Measurements from ENCODE around the gene SLC38A3.
"Not testable (repeated sequence)": the region's sequence is repeated elsewhere in the genome, so short reads cannot be mapped to it uniquely, and the experiment has no call there.

SLC38A3 gene

DNA sequence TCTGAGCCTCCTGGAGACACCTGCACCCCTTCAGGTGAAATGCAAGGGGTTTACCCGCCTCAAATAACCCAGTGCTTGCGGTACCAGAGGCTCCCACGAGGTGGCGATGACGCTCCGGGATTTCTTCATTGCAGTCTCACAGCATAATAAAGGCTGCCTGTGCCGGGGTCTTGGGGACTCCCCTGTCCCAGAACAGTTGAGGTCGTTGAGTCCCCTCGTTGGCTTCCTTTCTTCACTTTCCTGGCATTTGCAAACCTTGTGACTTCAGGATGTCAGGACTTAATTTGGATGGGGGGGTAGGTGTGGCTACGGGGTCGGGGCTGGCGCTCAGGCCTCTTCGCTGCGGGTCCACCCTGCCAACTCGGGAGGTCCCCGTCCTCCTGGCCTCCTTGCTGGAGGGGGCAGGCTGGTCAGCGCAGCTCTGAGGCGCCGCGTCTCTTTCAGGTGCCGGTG is 12.4 kb upstream of the SLC38A3 start:
- peak; percentile 64 for DNase-seq (ENCODE audit: low read depth)

DNA sequence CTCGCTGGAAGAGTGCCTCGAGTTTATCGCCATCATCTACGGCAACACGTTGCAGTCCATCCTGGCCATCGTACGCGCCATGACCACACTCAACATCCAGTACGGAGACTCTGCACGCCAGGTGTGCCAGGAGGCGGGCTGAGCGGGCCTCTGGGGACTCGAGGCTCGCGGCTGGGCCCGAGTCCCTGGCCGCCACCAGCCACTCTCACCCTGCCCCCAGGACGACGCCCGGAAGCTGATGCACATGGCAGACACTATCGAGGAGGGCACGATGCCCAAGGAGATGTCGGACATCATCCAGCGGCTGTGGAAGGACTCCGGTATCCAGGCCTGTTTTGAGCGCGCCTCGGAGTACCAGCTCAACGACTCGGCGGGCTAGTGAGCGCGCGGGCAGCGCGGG is 11.8 kb upstream of the SLC38A3 start:
- DNase-seq (ENCODE audit: low read depth), result no peak

DNA sequence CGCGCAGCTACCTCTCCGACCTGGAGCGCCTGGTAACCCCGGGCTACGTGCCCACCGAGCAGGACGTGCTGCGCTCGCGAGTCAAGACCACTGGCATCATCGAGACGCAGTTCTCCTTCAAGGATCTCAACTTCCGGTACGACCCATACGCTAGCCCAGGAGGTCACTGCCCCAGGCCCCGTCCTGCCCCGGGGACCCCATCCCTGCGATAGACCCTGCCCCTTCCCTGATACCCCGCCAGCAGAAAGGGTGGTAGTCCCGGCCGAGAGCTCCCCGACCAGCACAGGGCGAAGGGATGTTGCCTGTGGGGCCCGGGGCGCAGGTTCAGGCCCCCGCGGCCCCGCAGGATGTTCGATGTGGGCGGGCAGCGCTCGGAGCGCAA is 11.3 kb upstream of the SLC38A3 start:
- DNase-seq (ENCODE audit: low read depth), result no peak

DNA sequence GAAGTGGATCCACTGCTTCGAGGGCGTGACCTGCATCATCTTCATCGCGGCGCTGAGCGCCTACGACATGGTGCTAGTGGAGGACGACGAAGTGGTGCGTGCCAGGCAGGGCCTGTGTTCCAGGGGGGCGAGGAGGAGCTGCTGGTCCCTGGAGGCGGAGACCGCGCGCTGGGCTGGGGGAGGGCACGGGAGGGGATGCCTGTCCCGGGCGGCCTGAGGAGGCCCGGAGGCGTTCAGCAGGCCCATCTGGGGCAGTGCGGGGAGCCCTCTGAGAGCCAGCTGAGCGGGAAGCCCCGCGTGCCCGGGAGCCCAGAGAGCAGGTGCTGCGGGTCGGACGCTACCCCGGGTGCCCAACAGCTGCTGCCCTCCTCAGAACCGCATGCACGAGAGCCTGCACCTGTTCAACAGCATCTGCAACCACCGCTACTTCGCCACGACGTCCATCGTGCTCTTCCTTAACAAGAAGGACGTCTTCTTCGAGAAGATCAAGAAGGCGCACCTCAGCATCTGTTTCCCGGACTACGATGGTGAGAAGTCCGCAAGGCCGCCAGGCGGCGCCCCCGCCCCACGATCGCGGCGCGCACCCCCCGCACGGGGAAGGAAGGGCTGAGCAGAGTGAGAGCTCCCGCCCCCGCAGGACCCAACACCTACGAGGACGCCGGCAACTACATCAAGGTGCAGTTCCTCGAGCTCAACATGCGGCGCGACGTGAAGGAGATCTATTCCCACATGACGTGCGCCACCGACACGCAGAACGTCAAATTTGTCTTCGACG is 10.8 kb upstream of the SLC38A3 start:
- peak; percentile 71 for DNase-seq (ENCODE audit: low read depth)

DNA sequence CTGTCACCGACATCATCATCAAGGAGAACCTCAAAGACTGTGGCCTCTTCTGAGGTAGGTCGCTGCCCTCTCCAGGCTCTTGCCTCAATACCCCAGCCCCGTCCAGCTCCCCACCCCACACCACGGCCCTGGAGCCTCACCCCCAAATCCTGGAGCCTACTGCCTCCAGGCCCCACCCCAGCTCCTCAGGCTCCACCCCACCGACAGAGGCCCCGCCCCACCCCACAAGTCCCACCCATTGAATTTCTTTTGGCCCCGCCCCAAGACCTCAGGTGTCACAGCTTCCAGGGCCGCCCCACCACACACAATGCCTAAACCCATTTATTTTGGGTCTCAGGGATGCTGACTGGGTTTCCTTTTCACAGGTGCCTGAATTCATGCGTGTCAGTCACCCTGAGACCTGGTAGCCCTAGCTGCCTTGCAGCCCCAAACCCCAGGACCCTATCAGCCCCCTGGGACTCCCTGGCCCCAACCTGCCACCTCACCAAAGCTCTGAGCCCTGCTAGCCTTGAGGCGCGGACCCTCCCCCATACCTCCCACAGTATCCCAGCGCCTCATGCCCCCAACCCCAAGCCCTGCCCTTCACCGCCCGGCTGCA is 10.1 kb upstream of the SLC38A3 start:
- DNase-seq (ENCODE audit: low read depth), result no peak

DNA sequence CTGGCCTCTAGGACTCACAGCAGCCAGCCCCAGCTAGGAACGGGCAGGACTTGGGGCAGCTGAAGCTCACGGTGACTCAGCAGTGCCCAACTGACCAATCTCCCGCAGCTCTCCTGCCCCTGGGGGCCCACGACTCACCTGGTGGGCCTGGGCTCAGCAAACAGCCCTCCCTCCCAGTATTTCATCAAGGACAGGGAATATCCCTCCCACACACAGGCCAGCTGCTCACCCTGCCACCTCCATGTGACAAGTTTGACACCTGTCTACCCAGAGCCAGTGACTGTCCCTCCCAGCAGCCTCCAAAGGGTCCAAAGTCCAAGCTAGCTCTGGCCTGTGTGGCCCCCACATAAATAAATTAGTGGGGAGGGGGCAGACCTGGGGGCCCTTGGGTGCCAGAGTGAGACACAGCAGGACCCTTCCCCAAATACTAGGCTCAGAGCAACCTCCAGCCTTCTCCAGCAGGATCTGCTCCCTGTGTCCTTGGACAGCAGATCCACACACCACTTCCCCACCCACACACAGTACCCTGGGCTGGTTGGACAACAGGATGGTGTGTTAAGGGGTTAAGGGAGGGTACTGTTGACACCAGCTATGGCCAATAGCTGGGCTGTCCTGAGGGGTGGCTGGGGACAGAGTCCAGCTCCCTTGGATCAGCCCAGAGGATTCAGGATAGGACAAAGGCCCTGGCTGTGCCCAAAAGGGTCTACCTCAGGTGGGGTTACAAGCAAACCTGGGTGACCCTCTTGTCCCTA is 9.4 kb upstream of the SLC38A3 start:
- DNase-seq (ENCODE audit: low read depth), result no peak

DNA sequence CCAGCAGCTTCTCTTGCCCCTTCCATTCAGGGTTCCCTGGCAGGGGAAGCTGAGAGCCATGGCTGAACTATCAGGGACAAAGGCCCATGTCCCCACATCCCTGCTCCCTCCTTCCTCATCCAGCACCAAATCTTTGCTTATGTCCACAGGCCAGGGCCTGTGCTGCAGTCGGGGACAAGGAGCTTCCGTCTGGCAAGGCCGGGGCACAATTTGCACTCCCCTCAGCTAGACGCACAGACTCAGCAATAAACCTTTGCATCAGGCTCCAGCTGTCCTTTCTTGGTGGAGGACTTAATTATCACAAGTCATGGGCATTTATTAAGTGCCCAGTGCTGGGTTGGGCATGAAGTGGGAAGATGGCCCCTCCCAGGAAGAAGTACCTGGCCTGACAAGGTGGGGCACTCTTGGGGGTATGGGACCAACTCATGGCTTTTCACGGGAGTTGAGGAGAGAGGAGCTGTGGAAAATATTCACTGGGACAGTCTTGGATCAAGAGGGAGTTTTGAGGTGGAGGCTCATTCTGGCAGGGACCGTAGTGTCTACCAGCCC is 8.7 kb upstream of the SLC38A3 start:
- no peak for DNase-seq (ENCODE audit: low read depth)

DNA sequence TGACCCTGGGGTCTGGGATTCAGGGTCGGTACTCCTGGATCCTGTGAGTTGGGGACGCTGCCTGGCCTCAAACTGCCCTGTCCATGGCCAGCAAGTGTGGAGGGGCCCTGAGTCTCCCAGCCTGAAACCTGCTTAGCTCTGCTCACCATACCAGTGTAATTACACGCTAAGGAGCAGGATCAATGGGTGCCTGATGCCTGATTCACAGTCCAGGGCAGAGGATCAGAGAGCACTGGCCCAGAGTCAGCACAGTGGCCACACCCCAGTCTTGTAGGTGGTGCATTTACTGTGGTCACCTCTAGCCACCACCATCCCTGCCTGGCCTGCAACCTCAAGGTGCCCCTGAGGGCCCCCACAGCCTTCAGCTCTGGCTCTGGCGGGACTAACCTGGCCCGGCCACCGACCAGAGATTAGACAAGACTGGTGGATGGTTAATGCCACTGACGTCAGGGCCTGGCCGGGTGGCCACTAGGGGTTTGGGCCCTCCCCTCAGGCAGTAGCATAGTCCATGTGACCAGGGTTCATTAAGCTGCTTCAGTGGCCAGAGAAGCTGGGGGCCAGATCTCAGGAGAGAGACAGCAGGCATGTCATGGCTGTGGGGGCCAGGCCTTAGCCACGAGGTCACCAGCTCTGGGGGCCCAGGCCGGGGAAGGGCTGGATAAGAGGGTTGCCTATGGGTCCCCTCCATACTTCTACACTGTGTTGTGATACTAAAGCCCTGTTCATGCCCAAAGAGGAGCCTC is 3.3 kb upstream of the SLC38A3 start:
- DNase-seq (ENCODE audit: low read depth), result no peak

DNA sequence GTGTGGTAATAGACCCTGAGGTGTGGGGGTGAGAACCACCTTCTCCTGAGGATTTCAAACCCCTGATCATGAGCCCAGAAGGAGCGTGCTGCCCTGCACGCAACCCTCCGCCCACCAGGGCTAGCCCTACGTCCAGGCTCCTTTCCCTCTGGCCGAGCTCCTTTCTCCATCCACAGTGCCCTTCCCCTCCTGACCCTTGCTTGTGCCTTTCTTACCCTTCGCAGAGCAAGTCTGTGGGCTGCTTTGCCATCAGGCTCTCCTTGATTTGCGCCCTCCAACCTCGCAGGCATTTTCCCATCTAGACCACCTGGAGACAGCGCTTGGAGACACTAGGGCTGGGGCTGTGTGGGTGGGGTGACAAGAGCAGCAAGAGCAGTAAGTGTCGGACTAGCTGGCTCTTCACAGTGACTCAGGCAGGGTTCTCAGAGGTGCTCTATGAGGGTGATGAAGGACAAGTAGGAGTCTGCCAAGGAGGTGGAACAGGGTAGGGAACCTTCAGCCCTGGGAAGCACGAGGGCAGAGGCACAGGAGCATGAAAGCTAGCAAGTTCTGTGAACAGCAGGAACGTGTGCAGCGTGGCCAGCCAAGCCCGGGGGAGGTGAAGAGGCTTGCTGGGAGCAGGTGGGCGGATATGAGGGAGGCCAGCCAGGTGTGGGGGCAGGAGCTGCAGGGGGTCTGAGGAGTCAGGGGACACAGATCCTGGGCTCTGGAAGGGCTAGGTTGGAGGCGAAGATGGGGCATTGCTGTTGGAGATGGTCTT is 2.5 kb upstream of the SLC38A3 start:
- no peak for DNase-seq (ENCODE audit: low read depth)

DNA sequence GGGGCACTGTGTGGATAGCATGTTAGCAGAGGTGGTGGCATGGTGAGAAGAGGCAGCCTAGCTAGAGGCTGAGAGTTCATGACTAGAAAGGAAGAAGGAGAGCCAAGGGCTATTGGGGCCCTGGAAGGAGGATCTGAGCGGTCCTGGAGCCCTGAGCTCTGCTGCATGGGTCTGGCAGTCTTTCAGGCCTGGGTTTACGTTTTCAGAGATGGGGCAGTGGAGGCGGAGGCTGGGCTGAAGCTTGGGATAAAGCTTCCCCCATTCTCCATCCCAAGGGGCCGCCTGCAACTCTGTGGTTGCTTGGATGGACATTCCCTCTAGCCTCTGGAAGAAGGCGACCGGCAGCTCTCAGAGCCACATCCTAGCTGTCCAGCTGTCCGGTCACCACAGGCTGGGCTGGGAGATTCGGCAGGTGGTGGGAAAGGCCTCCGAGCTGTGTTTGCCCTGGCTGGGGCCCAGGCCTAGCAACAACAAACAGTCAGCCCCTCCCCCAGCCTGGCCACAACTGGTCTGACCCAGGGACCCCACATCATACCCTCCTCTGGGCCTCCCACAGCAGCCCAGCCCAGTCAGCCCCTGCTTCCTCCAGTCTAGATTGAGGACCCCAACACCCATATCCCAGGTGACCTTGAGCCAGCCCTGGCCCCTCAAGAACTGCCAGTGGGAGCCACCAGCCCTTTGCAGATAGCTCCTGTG is 1.8 kb upstream of the SLC38A3 start:
- DNase-seq (ENCODE audit: low read depth), result no peak

DNA sequence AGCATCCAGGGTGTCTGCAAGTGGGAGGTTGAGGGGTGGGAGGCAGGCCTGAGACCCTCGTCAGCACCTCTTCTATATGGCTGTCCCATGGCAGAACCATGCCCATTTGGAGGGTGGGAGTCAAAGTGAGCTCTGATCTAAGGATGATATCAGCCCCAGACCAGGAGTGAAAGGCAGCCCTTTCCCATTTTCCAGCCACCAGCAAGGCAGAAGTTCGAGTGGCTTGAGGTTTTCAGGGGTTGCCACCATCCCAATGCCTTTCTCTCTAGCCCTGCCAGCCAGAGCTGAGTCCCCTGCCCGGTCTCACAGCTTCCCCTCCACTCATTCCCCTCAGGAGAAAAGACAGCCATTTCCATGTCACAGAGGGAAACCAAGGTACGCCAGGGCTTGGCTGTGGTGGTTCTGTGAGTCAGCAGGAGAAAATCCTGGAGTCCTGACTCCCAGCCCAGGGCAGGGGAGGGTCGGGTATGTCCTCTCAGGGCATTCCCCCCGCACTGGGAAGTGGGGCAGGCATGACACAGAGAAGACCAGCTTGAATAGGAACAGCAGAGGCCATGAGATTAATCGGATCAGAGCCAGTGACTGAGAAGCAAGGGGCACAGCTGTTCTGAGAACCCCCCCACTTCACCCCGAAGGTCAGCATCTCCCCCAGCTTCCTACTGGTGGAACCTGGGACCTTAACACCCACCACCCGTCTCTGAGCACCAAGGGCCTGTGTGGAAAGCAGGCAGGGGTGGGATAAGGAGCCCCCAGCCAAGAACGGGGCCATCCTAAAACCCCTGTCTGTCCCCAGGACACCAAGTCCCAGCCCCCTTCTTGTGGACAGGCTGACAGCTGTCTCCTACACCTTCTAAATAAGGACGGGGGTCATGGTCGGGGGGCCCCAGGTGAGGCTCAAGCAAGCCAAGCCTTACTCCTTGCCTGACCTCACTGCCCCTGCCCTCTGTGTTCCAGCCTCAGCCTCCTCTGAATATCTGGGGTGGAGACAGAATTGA is 965 bp upstream of the SLC38A3 start:
- DNase-seq (ENCODE audit: low read depth), result no peak

DNA sequence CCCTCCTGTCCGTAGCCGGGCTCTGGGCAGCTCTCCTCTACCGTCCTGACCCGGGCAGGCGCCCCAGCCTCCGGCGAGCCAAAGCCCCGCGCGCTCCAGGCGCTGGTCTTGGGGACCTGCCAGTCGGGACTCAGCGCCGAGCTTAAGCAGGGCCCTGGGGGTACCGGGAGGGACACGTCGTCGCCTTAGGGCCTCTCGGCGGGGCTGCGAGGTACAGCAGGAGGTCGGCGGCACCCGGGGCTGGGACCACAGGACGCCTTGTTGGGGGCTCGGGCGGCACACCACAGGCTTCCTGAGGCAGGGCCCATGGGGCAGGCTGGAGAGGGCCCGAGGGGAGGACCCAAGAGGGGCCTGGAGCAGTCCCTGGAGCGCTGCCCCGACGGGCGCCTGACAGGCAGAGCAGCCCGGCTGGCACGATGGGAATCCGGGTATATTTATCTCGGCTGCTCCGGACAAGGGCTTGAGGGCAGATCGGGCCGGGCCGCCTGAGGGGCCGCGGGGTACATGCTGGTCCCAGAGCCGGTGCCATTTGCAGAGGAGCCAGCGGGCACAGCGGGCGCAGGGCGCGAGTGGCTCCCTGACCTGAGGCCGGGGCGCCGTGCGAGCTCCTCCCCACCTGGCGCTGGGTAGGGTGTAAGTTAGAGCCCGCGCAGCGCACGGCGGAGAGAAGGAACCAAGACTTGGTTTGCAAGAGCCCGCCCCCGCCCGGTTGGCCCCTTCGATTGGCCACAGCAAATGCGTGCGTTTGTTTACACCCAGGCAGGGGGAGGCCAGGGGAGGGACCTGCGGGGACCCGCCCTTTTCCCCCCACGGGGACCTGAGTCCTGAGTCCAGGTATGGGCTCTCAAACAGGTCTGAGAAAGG is 574 bp downstream of the SLC38A3 start:
- no peak for DNase-seq (ENCODE audit: low read depth)

DNA sequence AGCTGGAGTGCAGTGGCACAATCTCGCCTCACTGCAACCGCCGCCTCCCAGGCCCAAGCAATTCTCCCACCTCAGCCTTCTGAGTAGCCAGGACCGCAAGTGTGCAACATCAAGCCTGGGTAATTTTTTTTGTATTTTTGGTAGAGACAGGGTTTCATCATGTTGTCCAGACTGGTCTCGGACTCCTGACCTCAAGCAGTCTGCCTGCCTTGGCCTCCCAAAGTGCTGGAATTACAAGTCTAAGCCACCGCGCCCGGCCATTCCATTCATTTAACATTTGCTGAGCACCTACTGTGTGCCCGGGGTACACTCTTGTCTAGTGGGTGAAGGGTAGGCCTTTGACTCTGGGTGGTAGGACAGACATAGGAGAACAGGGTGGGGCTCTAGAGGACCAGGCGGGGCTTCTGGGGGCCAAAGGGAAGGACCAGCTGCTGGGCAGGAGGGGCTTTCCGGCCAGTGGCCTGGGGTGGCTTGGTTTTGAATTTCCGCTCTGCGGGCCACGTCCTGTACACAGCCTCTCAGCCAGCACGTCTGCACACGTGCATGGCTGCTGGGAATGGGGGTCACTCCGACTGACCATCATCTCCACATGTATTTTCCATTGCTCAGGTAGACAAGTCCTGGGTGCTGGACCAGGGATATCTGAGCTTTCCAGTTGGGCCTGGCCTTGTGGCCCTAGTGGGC is 2.4 kb downstream of the SLC38A3 start:
- no peak for DNase-seq (ENCODE audit: low read depth)

DNA sequence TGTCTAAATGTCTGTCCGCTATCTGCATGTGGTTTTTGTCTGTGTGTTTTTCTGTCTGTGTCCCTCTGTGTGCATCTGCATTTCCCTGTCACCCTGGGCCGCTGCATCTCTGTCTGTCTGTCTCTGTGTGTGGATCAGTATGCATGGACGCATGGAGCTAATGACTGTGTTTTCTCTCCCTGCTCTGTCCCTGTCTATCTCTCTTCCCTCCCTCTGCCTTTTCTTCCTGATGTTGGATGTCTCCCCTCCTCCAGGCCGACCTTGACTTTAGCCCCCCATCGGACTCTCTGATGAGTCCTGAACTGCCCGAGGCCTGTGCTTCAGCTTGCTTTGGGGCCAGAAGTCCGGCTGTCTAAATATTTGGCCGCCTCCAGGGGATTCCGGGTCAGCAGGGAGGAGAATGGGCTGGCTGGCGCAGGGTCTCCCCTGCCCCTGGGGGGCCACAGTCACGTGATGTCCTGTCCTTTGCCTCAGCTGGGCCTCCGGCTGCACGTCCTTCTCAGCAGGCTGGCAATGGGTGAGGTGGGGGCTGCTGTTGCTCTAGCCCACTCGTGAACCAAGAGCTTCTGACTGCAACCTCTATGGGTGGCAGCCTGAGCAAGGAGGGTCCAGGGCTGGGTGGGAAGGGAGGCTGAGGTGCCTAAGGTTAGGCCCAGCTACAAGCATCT is 3.7 kb downstream of the SLC38A3 start:
- DNase-seq (ENCODE audit: low read depth), result no peak

DNA sequence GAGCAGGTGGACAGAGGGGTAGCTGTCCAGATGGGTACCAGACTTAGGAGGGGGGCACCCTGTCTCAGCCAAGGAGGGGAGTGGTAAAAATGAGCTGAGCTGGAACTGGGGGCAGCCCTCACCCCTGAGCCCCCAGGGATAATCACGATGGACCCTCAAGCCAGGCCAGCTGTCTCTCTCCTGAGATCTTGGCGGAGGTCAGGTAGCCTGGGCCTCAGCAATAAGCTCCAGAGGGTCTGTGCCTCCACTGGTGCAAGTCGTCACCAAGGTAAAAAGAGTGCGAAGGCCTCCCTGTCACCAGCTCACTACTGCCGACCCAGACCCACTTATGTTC is 5.1 kb downstream of the SLC38A3 start:
- DNase-seq (ENCODE audit: low read depth), result no peak

DNA sequence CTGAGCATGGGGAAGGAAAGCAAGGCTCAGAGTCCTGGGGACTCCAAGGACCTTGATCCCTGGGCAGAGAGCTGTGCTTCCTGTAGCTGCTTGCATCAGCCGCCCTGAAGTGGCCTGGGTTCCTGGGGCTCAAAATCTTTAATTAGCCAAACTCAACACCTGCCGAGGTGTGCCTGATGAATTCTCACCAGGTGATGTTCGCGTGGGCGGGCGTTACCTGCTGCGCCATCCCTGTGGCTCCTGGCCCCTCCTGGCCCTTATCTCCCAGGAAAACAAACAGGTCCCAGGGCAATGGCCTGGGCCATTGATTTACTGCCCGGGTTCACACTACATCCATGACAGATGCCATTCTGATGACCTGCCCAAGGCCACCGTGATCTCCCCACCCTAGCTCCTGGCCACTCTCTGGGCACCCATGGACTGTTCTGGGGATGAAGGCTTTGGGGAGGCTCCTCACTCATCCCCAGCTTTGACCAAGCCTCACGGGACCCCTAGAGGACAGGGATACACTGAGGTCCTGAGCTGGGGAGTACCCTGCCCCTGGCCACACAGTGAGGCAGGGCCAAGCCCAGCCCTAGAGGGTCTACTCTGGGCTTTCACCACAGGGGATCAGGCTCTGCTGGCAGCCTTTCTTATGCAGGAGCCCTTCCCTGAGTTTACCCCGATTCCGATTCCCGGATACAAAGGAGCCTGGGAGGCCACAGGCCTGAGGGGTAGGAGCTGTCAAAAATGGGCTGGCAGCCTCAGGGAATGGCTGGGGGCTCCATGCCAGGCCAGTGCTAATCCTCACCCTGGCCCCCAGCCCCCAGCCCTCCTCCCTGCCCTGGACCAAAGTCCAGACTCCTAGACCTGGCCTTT is 5.7 kb downstream of the SLC38A3 start:
- no peak for DNase-seq (ENCODE audit: low read depth)

DNA sequence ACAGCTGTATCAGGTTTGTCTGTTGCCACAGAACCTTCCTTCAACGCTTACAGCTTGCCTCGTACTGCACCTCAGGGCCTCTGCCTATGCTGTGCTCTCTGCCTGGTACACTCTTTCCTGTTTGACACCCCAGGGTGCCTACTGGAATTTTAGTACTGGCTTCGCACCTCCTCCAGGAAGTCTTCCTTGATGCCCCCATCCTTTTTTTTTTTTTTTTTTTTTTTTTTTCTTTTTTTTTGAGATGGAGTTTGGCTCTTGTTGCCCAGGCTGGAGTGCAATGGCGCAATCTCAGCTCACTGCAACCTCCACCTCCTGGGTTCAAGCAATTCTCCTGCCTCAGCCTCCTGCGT is 6.3 kb downstream of the SLC38A3 start:
- not testable (repeated sequence) for DNase-seq (ENCODE audit: low read depth)
